Erythroblast (primary cell): ENCODE measurements around the gene MOBP.

Experiments used
- GATA1 ChIP-seq: IDR thresholded peaks from 2 replicates; pipeline ENCODE4 v1.6.1; 2011; ENCODE audit warnings: low read depth, mild to moderate bottlenecking, control low read depth, low read length, moderate library complexity
- POLR2A ChIP-seq: IDR thresholded peaks from 2 replicates; pipeline ENCODE4 v1.6.1; 2011; ENCODE audit warnings: mild to moderate bottlenecking, low read length

DNA sequence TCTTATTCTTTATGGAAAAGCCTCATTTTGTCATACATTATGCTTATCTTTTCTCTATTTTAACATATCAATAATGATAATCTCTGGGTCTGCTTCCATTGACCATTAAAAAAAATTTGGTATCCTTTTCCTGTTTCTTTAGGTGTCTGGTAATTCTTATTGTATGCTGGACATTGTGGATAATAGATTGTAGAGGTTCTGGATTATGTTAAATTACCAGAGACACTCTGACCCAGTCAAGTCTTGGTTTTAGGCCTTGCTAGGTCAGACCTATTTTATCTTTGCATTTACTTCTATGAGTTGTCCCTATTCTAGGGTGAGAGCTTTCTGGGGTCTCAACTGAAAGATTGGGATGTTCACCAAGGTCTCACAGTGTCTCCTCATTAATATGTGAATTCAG, 9.3 kb downstream of the MOBP start:
- TF ChIP-seq POLR2A: no peak
- no peak for TF ChIP-seq GATA1
